Stomach smooth muscle (tissue), 2 donors: ENCODE data around the gene SNN.

Experiments used
- H3K27ac ChIP-seq: one replicate; pipeline ENCODE4 v1.7.0; 2013; ENCODE audit warnings: mild to moderate bottlenecking, low read length, inconsistent platforms
- H3K27me3 ChIP-seq, 2 donors: one replicate each; pipeline ENCODE4 v1.7.0; 2013; ENCODE audit warnings: low read length in 2 of 2; ENCODE audit not compliant: insufficient read depth in 2 of 2, control insufficient read depth in 1 of 2
- H3K36me3 ChIP-seq, 2 donors: one replicate each; pipeline ENCODE4 v1.7.0; 2013; ENCODE audit warnings: low read length in 2 of 2; ENCODE audit not compliant: control insufficient read depth in 2 of 2, insufficient read depth in 2 of 2
- H3K4me1 ChIP-seq: one replicate; pipeline ENCODE4 v1.7.0; 2013; ENCODE audit warnings: low read length; ENCODE audit not compliant: control insufficient read depth, insufficient read depth
- H3K4me3 ChIP-seq, 2 donors: one replicate each; pipeline ENCODE4 v1.7.0; 2013; ENCODE audit warnings: low read length in 2 of 2
- H3K9ac ChIP-seq, 2 donors: one replicate each; pipeline ENCODE4 v1.7.0; 2013; ENCODE audit warnings: low read length in 2 of 2, mild to moderate bottlenecking in 1 of 2
- H3K9me3 ChIP-seq, 2 donors: one replicate each; pipeline ENCODE4 v1.7.0; 2013; ENCODE audit warnings: low read length in 2 of 2; ENCODE audit not compliant: control insufficient read depth in 2 of 2
- donor health status: healthy.
- donor health status: Pancreatic carcinoma.

The SNN gene

DNA sequence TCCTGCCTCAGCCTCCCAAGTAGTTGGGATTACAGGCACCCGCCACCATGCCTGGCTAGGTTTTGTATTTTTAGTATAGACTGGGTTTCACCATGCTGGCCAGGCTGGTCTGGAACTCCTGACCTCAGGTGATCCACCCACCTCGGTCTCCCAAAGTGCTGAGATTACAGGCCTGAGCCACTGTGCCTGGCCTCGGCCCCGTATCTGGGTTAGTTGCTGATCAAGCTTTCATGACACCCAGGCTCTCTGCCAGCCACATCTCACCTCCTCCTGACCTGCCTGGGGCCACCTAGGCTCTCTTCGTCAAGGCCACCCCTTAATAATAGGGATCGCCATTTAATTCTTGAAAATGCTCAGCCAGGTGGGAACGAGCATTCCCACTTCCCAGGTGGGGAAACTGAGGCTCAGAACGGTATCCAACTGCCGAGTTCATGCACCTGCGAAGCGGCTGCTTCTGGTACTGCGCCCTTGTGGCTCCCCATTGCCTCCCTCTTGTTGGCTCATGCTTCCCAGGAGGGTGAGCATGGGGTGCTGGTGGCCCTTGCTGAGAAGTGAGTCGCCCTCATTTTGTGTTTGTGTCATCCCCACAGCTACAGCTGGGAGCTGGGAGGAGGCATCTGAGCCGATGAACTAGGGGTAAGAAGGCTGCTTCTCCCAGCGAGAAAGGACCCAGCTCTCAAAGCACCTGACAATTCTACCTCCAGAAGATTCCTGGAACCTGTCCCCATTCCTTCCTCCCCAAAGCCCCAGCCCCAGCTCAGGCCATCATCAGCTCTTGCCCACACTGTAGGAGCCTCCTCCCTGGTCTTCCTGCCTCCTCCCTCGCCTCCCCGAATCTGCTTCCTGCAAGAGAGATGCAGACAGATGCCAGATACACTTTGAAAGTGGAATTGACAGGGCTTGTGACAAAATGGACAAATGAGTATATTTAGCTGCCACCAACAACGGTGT is 17.3 kb upstream of the SNN start:
- Histone ChIP-seq H3K9ac (no peak overlapping the region), H3K36me3 (no peaks in the 10 kb centered on the region), H3K27ac (no peak overlapping the region), H3K4me1 (no peaks in the 10 kb centered on the region), H3K4me3 (no peak overlapping the region), H3K27me3 (no peaks in the 10 kb centered on the region), H3K9me3 (no peaks in the 10 kb centered on the region)

DNA sequence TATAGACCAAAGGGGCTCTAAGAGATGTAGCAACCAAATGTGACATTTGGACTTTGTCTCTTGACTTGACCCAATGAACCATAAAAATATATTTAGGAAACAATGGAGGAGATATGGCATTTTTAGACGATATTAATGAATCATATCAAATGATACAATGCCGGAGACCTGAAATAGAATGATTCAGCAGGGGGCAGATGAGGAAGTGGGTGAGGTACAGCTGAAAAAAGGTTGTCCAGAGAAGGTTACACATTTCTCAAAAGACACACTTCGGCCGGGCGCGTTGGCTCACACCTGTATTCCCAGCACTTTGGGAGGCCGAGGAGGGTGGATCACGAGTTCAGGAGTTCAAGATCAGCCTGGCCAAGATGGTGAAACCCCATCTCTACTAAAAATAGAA is 16.5 kb upstream of the SNN start:
- H3K27me3 ChIP-seq = no peaks in the 10 kb centered on the region
- H3K27ac ChIP-seq = no peak overlapping the region
- H3K4me1 ChIP-seq = no peaks in the 10 kb centered on the region
- H3K9me3 ChIP-seq = no peaks in the 10 kb centered on the region
- no peaks in the 10 kb centered on the region for H3K36me3 ChIP-seq
- H3K9ac ChIP-seq = no peak overlapping the region
- H3K4me3 ChIP-seq = no peak overlapping the region

DNA sequence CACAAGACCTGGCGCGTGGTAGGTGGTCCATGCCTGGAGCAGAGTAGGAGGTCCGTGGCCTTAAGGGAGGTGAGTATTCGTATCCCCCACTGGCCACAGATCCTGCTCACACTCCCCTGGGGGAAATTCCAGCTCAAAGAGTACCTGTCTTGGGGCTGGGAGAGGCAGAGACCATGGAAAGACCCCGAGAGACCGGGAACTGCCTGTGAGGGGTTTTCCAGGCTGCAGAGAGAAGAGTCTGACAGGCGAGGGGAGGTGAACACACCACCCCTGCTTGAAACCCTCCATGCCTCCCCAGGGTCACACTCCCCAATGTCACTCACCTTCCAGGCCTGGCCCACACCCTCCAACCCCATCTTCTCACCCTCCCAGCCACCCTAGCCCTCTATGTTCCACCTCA is 12.6 kb upstream of the SNN start:
- H3K9ac ChIP-seq = no peak overlapping the region
- H3K27ac ChIP-seq = no peak overlapping the region
- no peaks in the 10 kb centered on the region for H3K9me3 ChIP-seq
- H3K27me3 ChIP-seq = no peaks in the 10 kb centered on the region
- H3K4me3 ChIP-seq = no peak overlapping the region
- no peaks in the 10 kb centered on the region for H3K4me1 ChIP-seq
- no peaks in the 10 kb centered on the region for H3K36me3 ChIP-seq

DNA sequence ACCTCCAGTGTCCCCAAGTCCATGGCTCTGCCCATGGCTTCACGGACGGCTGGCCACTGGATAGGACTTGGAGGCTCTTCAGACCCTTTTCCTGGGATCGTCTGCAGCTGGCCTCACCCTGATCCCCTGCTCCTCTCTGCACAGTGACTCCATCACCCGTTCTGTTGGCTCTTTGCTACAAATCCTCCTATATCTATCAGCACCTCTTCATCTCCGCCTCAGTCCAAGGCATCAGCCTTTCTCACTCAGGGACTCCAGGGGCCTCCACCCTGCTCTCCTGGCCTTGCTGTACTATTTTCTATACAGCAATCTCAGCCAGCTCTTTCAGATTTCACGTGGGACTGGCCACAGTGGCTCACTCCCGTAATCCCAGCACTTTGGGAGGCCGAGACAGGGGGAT is 10.7 kb upstream of the SNN start:
- Histone ChIP-seq H3K4me3 (no peak overlapping the region), H3K36me3 (no peaks in the 10 kb centered on the region), H3K9me3 (no peaks in the 10 kb centered on the region), H3K27me3 (no peaks in the 10 kb centered on the region), H3K4me1 (no peaks in the 10 kb centered on the region), H3K9ac (no peak overlapping the region), H3K27ac (no peak overlapping the region)

DNA sequence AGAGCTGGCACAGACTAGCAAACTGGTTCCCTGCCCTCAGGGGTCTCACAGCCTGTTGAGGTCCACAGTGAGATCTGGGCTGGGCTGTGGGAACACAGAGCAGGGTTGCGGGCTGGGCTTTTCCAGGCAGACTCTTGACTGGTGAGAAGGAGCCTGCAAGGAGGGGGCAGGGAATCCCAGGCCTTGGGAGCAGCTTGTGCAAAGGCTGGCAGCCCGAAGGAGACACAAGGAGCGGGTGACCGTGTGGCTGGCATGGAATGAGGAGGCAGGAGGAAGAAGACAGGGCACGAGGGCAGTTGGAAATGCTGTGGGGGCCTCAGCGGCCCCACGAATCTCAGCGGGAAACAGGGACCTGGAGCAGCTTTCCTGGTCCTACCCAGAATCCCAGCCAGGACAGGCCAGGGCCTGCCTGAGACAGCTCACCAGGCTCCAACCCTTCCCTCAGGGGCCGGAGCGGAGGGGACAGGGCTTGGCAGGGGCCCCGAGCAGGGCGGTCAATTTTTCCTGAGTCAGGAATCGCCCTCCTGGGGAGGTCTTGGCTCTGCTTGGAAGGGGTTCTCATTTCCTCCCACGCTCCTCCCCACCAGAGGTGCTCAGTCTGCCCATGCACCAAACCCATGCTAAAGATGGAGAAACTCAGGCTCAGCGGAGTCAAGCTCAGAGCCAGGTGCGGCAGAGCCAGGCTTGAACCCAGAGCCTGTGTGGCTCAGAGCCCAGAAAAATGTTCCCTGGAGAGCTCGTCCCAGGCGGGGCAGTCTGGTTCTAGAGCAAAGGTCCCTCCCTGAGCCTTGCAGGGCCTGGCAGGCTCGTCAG is 9.2 kb upstream of the SNN start:
- H3K27ac ChIP-seq = no peak overlapping the region
- H3K36me3 ChIP-seq = no peaks in the 10 kb centered on the region
- H3K27me3 ChIP-seq = no peaks in the 10 kb centered on the region
- no peak overlapping the region for H3K9ac ChIP-seq
- no peaks in the 10 kb centered on the region for H3K9me3 ChIP-seq
- H3K4me3 ChIP-seq = no peak overlapping the region
- H3K4me1 ChIP-seq = no peaks in the 10 kb centered on the region

DNA sequence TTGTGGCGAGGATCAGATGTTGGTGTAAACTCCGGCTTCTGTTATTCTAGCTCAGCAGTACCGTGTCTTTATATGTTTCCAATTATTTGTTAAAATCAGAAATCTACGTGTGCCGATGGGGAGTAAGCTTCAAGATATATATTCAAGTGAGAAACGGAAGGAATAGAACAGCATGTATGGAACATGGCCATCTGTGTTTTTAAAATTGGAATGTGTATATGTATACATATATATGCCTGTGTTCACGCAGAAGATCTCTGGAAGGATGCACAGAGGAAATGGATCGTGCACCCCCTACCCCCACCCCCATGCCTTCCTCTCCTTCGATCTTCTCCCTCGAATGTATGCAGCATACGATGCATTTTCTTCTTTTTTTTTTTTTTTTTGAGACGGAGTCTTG is 7.7 kb upstream of the SNN start:
- H3K36me3 ChIP-seq = no peaks in the 10 kb centered on the region

DNA sequence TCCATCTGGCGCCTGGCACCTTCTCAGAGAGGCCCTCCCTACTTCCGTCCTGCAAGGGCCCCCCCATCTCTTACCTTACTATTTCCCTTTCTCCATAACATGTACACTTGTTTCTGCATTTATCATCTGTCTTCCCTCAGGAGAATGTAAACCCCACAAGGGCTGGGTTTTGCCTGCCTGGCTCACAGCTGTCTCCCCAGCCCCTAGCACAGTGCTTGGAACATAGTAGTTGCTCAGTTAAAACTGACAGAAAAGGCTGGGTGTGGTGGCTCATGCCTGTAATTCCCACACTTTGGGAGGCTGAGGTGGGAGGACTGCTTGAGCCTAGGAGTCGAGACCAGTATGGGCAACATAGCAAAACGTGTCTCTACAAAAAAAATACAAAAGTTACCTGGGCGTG is 5.7 kb upstream of the SNN start:
- Histone ChIP-seq H3K27ac (no peak overlapping the region), H3K4me1 (no peaks in the 10 kb centered on the region), H3K9me3 (no peaks in the 10 kb centered on the region), H3K4me3 (no peak overlapping the region), H3K9ac (no peak overlapping the region), H3K36me3 (no peaks in the 10 kb centered on the region), H3K27me3 (no peaks in the 10 kb centered on the region)

More for the DNA sequence above, 7.7 kb upstream of the SNN start:
- no peak overlapping the region for H3K4me3 ChIP-seq
- no peaks in the 10 kb centered on the region for H3K27me3 ChIP-seq
- H3K27ac ChIP-seq = no peak overlapping the region
- H3K9ac ChIP-seq = no peak overlapping the region
- H3K9me3 ChIP-seq = no peaks in the 10 kb centered on the region
- no peaks in the 10 kb centered on the region for H3K4me1 ChIP-seq

DNA sequence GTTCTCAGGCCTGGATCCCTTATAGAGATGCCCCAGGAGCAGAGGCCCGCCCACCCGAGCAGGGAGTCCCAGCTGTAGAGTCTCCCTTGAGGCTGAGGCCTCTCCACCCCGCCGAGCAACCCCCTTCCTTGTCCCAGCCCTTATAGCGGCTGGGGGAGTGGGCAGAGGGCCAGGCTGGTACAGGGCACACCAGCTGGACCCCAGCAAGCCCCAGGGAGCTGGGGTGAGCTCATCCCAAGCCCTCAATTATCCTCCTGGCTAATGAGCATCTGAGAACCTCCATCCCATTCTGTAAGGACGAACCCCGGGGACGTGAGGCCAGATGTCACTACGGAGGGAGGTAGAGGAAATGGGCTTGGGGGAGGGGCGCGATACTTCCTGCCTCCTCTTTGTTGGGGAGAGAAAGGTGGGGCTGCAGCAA is 3.2 kb upstream of the SNN start:
- no peak overlapping the region for H3K4me3 ChIP-seq
- H3K9me3 ChIP-seq = no peaks in the 10 kb centered on the region
- no peaks in the 10 kb centered on the region for H3K27me3 ChIP-seq
- H3K36me3 ChIP-seq = no peaks in the 10 kb centered on the region
- H3K9ac ChIP-seq = no peak overlapping the region
- peaks cover 13% of the 10 kb centered on the region for H3K4me1 ChIP-seq
- no peak overlapping the region for H3K27ac ChIP-seq

DNA sequence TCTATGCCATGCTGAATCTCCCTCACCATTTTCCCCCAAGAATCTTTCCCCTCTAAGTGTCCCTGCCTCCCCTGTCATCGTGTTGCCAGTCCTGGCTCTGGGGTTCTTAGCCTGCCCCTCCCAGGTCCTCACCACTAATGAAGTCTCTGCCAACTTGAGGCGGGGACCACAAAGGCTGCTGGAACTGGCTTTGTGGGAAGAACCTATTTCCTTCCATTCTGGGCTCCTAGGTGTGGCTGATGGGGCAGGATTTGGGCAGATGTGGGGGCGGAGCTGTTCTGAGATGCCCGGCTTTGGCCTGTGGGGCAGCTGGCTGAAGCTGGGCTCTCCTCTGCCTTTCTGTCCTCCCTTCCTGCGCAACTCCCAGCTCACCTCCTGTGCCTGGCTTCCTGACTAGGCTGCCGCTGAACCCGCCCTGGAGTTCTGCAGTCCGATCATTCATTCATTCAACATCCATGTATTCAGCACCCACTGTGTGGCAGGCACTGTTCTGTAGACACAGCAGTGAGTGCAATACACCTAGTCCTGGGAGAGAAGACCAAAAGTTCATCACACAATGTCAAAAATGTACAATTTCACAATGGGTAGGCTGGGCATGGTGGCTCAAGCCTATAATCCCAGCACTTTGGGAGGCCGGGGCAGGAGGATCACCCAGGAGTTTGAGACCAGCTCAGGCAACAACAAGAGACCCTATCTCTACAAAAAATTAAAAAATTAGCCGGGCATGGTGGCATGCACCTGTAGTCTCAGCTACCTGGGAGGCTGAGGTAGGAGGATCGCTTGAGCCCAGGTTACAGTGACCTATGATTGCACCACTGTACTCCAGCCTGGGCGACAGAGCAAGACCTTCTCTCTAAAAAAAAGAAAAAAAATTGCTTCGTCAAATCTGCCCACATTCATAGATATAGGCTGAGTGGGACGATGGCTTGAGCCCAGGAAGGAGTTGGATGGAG is 1.9 kb upstream of the SNN start:
- Histone ChIP-seq H3K4me1 (peaks cover 25% of the 10 kb centered on the region), H3K9ac (no peak overlapping the region), H3K4me3 (no peak overlapping the region), H3K9me3 (no peaks in the 10 kb centered on the region), H3K27ac (no peak overlapping the region), H3K27me3 (no peaks in the 10 kb centered on the region), H3K36me3 (no peaks in the 10 kb centered on the region)

DNA sequence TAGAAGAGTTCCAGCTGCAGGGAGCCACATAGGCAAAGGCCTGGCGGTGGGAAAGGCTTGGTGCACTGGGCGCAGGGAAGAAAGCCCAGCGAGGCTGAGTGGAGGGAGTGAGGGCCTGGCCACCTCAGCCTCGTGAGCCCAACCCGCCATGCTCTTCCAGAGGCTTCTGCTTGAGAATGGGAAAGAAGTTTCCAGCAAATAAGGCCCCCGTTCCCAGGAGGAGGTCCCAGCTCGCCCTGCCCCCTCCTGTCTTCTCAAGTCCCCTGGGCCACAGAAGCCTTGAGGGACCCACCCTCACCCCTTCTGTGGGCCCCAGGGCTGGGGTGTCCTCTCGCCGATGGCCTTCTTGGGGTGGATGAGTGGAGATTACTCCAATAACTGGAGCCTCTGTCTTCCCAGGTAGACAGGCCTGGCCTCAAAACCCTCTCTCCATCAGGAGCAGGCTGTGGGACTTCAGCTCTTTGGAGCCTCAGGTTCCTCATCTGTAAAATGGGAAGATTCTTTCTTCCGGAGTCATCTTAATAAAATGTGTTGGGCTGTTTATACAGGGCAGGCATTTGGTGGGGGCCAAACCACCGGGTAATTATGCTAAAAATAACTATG is 933 bp upstream of the SNN start:
- Histone ChIP-seq H3K4me1 (peaks cover 33% of the 10 kb centered on the region), H3K9ac (peak overlapping the region in 1 of 2 donors; percentile 29), H3K4me3 (peak overlapping the region in 1 of 2 donors; percentile 77), H3K27me3 (no peaks in the 10 kb centered on the region), H3K27ac (no peak overlapping the region), H3K9me3 (no peaks in the 10 kb centered on the region), H3K36me3 (no peaks in the 10 kb centered on the region)
